PC-3 (cell line): ENCODE results near the gene FNDC5.

ENCODE experiments used
- EZH2 ChIP-seq: fragments of 300-600 bp; sonication (generic); IDR thresholded peaks from one replicate; pipeline ENCODE4 v1.6.1; 2017; ENCODE audit warnings: antibody characterized with exemption, mild to moderate bottlenecking, low read length; ENCODE audit not compliant: unreplicated experiment
- EZH2phosphoT487 ChIP-seq: fragments of 300-600 bp; sonication (generic); IDR thresholded peaks from 2 replicates; pipeline ENCODE4 v1.6.1; 2018; ENCODE audit warnings: mild to moderate bottlenecking, antibody characterized with exemption, low read length, borderline replicate concordance
- TF ChIP-seq, protein P1 (sequence below): fragments of 300-600 bp; sonication (generic); conservative IDR thresholded peaks from 2 replicates; pipeline ENCODE4 v1.5.1; 2017; ENCODE audit warnings: antibody characterized with exemption, low read depth, mild to moderate bottlenecking, low read length

DNA sequence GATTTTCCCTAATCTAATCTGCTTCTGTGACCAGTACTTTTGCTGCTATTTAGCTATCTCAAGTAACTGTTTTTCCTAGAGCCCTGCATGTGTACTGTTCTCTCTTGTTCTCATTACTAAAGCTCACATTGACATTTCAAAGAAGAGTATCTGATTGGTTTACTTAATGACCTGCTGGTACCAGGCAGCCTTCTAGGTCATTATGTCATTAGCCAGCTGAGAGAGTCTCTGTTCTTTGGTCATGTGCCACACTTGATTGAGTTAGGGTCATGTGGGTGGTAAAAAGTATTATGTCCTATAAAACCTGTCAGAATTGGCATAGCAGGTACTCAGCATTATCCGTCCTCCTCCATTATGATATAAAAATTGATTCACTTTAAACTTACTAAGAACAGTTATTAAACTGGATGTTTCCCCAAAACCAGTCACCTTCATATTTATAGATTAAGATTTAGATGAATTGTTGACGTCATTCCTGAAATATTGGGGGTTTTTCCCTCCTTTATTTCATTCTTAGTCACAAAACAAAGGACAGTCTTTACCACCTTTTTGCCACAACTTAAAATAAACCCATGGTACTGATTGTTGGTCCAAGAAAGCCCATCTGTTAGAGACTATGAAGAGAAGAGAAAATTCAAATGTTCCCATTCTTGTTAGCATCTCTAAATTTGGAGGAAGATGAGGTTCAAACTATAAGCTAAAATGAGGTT, 22.2 kb downstream of the FNDC5 start:
- no peak for TF ChIP-seq EZH2phosphoT487
- TF ChIP-seq, protein P1, sequence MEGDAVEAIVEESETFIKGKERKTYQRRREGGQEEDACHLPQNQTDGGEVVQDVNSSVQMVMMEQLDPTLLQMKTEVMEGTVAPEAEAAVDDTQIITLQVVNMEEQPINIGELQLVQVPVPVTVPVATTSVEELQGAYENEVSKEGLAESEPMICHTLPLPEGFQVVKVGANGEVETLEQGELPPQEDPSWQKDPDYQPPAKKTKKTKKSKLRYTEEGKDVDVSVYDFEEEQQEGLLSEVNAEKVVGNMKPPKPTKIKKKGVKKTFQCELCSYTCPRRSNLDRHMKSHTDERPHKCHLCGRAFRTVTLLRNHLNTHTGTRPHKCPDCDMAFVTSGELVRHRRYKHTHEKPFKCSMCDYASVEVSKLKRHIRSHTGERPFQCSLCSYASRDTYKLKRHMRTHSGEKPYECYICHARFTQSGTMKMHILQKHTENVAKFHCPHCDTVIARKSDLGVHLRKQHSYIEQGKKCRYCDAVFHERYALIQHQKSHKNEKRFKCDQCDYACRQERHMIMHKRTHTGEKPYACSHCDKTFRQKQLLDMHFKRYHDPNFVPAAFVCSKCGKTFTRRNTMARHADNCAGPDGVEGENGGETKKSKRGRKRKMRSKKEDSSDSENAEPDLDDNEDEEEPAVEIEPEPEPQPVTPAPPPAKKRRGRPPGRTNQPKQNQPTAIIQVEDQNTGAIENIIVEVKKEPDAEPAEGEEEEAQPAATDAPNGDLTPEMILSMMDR = no peak
- TF ChIP-seq EZH2 = no peak
